GM21529 (cell line): ENCODE data around the gene BRD7.

Experiments used
- ATAC-seq: cut with Tn5 transposase; IDR thresholded peaks from one replicate; pipeline ENCODE4 v1.9.1; 2021; ENCODE audit not compliant: unreplicated experiment

Gene BRD7

DNA sequence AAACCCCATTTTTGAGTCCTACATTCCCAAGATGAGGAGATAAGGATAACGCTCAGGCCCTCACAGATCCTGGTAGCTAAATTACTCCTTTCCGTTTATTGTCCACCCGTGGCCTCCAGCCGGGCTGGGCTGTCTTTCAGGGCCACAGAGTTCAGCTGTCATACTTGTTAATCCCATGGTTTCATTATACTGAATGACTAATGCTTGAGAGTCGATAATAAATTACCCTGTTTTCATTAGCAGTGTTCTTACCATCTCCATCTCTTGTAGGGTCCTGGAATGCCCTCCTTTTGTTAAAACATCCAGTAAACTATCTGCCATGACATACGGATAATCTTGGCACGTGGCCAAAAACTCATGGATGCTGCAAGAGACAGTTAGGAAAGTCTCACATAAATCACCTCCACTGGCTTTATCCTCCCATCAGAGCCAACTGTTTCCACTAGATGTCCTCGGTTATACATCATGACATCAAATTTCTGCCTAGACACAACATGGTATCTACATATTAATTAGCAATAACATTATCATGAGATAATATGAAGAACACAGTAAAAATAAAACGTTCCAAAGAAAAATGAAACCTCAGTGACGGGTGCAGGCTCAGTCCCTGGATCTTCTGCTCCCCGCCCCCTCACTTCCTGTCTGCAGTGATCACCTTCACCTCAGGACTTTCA, 45.3 kb downstream of the BRD7 start:
- no peak for ATAC-seq

GRCh38 chr16:50322333-50322732, 46.5 kb downstream of the BRD7 start:
- ATAC-seq = no peak

GRCh38 chr16:50320310-50320709, 48.5 kb downstream of the BRD7 start:
- ATAC-seq = no peak

GRCh38 chr16:50318796-50319578, 49.8 kb downstream of the BRD7 start:
- no peak for ATAC-seq

- no peak for ATAC-seq
These were observed 51.7 kb downstream of the BRD7 start for GRCh38 chr16:50316848-50317630.

GRCh38 chr16:50316102-50316847, 52.5 kb downstream of the BRD7 start:
- ATAC-seq = no peak

- ATAC-seq = no peak
These were observed 53.3 kb downstream of the BRD7 start for GRCh38 chr16:50315346-50315997.

DNA sequence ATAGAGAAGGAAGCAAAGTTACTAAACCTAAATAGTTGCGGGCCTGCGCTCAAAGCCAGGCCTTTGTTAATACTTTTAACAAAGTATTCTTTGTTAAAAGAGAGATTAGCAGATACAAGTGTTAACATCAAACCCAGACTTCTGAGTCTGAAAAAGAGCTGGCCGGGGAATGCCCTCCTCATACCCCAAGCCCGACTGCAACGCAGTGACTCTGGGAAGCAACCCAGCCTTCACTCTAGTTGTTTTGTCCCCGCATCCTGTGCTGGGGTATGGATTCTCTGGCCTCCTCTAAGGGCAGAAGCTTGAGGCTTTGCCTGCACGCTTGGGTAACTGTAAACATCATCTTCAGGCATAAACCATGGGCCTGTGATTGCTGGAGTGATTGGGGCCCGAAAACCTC, 54.1 kb downstream of the BRD7 start:
- ATAC-seq = no peak

DNA sequence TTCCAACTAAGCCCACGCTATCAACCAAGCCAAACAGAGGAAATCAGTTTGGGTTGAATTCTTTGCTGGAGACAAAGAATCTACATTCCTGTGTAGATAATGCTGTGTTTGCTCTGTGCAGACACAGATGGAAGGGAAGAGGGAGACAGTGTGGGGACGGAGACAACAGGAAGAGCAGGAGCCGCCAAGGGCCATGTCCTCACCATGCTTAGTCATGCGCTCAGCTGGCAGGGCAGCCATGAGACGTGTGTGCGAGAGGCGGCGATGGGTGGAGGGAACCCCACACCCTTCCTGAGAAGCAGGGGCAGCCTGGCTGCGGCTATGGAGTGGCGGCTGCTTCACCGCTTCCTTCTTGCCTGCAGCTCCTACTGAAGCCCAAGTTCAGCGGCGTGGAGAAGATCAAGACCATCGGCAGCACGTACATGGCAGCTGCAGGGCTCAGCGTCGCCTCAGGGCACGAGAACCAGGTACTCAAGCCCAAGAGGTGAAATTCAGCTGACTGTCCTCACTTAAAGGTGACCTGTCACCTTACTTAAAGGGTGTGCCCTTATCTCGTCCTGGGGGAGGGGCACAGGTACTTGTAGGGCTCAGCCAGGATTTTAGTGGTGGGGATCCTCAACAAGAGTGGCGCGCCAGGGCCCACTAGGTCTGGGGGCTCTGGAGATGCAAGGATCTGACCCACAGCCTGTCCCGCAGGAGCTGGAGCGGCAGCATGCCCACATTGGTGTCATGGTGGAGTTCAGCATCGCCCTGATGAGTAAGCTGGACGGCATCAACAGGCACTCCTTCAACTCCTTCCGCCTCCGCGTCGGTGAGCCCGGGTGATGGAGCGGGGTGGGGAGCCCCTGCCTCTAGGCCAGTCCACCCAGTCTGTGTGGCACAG, 55.0 kb downstream of the BRD7 start:
- no peak for ATAC-seq

DNA sequence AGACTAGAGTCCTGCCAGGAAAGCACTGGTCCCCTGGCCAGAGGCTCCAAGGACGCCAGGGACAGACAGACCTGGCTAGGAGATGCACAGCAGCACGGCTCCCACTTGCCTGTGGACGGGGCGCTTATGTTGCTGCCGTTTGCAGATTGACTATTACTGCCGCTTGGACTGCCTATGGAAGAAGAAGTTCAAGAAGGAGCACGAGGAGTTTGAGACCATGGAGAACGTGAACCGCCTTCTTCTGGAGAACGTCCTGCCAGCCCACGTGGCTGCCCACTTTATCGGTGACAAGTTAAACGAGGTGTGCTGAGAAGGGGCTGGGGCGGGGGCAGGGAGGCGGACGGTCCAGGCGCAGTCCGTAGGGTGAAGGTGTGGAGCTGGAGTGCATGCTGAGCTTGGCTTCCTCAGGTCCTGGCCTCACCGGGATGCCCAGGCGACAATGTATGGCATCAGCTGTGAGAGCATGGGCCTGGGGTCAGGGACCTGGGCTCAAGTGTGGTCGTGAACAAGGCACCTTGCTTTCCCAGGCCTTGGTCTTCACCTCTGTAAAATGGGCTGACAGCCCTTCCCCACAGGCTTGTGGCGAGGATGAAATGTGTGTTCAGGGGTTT, 56.8 kb downstream of the BRD7 start:
- no peak for ATAC-seq

GRCh38 chr16:50311134-50311528, 57.7 kb downstream of the BRD7 start:
- no peak for ATAC-seq

DNA sequence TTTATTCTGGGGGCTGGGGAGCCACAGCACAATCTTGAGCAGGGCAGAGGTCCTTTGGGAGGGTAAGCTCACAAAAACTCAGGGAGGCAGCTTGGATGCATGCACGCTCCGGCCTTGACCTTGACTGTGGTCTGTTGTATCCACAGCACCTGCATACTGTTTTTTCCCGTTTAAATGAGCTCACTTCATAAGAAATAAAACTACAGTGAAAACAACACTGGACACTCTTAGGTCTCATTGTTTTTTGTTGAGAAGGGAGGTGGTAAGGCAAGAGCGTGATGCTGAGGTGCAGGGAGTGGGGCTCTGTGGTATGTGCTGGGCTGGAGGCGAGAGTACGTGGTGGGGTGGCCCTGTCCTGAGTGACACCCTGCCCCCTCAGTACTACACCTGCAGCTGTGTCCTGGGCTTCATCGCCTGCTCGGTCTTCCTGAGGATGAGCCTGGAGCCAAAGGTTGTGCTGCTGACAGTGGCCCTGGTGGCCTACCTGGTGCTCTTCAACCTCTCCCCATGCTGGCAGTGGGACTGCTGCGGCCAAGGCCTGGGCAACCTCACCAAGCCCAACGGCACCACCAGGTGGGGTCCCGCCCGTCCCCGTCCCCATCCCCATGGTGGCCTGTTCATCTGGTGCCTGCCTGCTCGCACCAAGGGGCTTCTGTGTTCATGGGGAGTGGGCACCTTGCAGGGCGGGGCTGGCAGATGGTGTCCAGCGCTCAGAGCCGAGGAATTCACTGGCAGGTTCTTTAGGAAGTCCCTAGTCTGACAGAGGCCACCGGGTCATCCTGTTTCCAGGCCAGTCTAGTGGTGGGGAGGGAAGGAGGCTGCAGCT, 58.3 kb downstream of the BRD7 start:
- ATAC-seq = no peak

GRCh38 chr16:50309527-50310307, 59.1 kb downstream of the BRD7 start:
- ATAC-seq = no peak

GRCh38 chr16:50309156-50309526, 59.6 kb downstream of the BRD7 start:
- ATAC-seq = no peak

- no peak for ATAC-seq
These were observed 60.4 kb downstream of the BRD7 start for GRCh38 chr16:50308237-50308965.

DNA sequence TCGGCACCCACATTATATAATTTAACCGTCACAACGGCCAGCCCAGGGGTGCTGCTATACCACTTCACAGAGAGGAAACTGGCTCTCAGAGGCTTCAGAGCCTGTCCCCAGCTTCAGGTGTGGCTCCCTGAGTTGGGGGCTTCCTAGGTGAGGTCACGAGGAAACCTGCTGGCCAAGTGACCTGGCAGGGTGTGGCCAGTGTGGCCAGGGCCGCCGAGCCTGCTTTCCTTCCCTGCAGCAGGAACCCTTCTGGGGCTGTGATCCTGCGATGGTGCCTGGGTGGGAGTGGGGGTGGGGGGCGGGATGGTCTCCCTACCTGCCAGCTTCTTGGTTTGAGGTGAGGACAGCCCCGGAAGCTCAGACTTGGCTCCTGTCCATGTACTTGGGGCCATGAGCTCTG, 62.5 kb downstream of the BRD7 start:
- ATAC-seq = no peak

DNA sequence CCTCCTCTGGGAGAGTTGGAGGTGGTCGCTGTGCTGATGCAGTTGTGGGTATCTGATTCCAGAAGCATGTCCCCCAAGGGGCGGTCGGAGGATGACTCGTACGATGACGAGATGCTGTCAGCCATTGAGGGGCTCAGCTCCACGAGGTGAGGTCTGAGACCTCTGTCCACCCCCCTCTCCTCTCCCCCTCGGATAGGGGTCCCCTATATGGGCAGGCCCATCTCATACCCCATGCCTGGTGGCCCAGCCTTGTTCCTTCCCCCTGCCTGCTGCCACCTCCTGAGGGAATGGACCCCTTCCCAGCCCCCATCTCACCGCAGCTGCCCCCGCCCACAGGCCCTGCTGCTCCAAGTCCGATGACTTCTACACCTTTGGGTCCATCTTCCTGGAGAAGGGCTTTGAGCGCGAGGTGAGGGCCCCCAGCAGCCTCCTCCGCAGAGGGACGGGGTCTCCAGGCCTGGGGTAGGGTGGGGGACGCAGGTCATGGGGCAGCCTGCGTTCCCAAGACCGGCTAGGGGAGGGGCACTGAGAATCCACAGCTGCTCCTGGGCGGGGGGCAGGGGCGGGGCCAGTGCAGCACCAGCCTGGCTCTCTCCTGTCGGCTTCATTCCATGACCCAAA, 63.2 kb downstream of the BRD7 start:
- no peak for ATAC-seq
